Stimulated activated CD4-positive, alpha-beta T cell treated with anti-CD3 and anti-CD28 coated beads, TNF-alpha, amount 100 ng/mL, for 1 hour (primary cell): ENCODE measurements around the gene AGT.

Experiments used
- DNase-seq, 3 donors: peaks; one replicate each; pipeline ENCODE4 v3.0.0-alpha.2; 2020; ENCODE audit warnings: low read depth in 3 of 3, low spot score in 1 of 3

AGT gene

DNA sequence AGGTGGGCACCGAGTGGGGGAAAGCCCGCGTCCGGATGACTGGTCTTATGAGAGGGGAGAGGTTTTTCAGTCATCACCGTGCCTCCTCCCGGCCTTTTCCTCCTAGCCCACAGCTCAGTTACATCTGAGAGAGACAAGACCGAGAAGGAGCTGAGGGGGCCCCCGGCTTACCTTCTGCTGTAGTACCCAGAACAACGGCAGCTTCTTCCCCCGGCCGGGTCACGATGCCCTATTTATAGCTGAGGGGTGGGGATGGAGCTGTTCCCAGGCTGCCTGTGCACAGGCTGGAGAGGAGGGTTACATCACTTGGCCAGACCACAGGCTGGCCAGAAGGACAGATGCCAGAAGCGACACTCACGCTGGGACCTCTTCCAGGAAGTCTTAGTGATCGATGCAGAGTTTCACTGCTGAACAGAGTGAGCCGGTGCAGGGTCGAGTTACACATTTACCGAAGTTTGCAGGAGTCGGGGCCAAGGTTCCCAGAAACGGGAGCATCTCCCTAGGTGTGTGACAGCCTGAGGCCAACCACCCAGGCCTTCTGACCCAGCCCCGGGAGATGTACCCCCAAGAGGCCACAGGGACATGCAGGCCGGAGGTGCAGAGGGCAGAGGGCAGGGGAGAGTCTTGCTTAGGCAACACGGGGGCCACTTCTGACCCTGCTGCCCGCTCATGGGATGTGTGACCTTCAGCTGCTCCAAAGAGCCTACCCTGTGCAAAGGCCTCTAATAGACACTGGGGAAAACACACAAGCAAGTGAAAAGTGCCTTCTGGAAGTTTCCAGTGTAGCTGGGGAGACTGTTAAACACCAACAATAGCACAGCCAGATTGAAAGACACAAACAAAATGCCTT is at the start of gene AGT:
Gene AGT (minus strand): TSS at position 208 of the 850 bp plus-strand sequence. CDS start 3,299 bp downstream, outside the sequence.
- no peak for DNase-seq

DNA sequence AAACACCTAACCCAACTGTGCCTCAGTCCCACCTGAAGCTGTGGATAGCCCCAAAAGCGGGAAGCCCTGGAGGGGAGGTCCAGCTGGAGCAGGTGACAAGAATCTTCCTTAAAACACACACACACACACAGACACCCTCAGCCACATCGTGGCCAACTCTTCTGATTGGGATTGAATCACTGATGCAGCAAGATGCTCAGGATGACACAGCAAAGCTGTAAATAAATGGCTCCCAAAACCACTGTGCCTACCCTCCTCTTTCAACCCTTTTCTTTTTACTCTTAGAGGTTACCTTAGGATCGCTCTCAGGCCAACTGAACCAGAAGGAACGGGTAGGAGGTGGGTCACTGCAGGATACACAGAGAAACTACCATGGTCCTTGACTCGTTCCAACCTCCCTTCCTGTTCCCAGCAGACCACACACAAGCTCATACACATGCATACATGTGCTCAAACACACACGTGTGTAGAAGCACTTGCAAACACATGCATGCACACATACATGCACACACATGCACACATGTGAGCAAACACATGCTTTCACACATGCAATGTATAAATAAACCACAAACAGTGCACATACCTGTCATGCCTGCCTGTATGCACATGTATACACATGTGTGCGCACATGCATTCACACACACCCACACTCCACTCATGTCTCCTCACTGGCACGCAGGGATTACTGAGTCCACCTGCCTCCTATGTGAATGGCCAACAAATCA is 47.7 kb upstream of the AGT start:
- DNase-seq, result no peak

DNA sequence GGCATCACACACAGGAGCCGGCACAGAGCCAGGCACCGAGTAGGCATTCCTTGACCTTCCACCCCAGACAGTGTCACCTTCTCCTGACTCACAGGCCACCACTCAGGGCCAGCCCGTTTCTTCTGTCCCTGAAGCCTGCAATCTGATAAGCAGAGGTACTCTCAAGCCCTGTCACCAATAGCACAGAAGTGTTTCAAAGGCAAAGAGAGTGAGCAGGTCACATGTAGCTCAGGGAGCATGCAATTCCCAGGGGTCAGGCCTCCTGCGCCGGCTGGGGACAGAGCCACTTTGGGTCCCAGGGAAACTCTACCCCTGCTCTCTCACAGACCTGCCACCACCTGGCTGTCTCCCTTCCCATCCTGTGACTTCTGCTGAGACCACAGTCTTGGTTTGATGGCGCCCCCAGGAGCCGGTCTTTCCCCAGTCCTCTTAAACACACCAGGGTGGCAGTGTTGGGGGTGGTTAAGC is 46.5 kb upstream of the AGT start:
- no peak for DNase-seq

DNA sequence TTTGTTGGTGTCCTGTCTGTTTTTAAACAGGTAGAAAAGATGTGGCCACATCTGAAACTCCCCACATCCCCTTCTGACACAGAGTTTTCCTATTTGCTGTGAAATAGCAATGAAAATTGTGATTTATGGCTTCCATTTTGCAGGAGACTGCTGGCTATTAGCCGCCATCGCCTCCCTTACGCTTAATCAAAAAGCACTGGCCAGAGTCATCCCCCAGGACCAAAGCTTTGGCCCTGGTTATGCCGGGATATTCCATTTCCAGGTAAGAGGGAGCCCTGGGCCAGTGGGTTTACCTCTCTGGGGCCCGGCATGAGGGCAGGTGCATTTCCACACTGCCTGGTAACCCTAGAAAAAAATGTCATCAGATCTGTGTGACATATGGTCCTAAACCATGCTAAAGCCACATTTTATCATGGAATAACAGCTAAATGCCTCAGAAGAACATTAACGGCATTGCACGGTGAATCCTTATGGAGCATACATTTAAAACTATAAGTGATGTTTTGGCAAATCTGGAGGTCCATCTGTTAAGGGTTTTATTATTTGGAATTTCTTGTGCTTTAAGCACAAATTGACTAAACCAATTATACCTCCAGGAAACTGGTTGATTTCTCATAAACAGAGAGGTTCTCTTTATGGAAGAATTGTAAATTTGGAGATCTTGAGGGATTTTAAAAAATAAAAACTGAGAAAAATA is 45.6 kb upstream of the AGT start:
- DNase-seq, result no peak

DNA sequence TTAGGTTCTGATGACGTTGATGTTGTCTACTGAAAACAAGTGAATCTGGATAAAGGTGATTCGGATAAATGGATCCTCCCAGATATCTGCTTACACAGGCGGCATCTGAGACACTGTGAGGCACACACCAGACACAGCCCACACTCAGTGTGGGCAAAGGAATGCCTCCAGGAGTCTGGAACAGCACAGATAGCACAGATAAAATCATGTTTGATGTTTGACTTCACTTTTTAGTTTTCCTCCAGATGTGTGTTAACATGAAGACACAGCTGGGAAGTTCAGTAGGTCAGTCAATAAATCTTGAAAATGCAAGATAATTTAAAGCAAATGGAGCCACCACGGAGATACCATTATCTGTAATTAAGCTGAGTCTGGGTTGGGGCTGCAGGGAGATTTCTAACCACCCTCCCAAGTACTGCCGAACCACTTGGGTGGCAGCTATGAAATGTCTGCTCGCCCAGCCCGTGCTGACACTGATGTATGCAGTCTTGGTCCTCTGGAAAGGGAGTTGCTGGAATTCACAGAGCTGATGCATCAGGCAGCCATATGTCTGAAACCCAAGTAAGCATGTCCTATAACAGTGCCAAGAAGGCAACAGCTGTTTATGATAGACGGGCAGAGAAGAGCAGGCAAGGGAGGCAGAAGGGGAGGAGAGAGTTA is 44.9 kb upstream of the AGT start:
- DNase-seq, result no peak

DNA sequence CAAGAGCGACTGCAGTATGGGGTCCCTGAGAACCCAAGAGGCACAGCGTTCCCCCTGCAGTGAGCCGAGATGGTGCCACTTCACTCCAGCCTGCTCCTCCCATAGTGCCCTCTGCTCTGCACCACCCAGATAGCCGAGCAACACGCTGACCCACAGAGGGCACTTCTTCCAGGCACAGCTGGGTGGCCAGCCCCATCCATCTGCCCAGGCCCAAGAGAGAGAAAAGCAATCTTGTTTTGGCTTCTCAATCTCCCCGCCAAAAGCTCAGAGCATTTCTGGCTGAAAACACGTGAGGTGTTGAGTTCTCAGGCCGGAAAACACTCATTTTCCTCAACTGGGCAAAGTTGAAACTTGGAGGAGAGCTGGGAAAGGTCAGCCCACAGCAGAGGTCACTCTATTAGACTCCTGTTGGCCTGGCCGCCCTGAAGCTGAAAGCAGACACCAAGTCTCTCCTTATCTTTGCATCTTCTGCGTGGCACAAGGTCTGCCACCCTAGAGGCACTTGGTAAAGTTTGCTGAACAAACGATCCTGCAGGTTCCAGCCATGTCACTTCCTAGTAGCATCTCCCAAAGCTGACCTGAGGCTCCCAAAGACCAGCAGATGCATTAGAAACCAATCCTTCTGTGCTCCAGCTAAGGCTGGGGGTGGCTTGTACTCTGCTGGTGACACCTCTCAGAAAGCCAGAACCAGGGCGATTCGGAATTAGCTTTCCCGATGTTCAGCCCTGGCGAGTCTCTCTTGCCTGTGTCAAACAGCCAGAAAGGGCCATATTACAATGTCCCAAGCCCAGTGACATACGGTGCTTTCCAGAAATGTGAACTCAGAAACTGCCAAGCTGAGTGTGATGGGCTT is 44.2 kb upstream of the AGT start:
- DNase-seq, result no peak

DNA sequence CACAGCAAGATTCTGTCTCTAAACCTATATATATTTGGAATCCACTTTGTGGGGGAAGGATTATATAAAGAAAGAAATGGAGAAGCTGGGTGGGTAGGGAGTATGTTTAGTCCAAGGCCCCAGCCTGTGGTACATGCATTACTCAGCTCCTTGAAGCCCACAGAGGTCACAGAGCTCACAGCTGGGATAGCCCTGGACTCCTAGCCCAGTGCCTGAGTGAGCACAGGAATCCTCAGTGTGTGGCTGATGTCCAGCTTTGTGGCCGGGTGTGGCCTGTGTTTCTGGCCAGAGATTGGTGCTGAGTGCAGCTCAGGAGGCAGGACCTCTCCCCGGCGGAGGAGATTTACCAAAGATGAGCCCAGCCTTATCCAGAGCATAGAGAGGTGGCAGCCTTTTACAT is 40.9 kb upstream of the AGT start:
- no peak for DNase-seq

DNA sequence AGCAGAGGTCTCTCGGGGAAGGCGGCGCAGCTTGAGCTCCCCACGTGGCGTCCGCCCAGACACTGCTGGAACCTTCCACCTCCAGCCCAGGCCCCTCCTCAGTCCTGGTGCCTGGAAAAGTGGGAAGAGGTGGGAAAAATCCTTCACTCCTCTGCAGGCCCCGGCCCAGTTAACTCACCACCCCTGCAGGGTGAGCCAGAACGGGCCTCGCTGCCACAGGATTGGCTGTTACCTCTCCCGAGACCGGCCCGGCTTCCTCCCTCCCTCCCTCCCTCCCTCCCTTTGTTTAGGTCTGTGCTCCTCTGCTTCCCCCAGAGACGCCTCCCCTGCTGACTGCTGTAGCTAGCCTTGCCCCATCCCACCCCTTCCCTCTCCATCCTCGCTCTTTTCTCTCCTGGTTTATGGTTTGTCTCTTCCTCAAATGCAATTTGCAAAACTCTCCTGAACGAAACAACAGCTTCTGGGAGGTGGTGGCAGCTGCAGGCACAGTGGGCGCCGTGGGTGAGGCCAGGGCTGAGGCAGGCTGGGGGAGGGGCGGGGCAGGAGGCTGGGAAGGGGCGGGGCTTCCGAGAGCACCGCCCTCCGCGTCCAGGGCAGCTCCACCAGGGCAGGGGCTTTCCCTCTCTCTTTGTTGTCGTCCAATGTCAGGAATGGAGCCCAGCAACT is 39.8 kb upstream of the AGT start:
- DNase-seq, result no peak

DNA sequence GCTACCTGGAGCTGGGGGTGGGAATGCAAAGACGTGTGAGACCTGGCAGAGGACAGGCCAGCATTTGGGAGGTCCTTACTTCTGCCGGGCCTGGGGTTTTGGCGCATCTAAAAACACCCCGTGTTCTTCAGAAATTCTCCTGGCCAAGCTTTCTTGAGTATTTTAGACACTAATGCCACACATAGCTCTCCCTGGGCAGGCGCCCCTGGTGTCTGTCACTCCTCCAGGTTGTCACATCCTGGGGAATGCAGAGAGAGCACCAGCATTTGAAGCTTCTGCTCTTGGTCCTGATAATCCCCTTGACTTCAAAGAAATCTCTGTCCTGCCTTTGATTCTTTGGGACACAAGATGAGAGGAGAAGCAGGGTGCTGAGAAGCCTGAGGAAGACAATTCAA is 39.3 kb upstream of the AGT start:
- no peak for DNase-seq

DNA sequence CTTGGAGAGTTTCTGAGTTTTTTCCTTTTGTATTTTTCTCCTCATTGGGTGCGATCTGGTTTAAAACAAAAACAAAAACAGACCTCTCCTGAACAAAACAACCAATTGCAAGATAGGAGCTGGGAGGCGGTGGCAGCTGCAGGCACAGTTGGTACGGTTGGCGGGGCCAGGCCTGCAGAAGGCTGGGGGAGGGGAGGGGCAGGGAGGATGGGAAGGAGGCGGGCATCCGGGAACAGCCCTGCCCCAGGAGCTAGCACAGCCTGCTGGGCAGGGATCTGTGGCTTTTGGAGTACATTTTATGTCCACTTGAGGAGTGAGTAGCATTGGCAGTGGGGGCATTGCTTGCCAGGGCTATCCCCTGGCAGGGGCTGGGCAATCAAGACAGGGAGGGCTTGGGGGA is 38.5 kb upstream of the AGT start:
- DNase-seq, result no peak

DNA sequence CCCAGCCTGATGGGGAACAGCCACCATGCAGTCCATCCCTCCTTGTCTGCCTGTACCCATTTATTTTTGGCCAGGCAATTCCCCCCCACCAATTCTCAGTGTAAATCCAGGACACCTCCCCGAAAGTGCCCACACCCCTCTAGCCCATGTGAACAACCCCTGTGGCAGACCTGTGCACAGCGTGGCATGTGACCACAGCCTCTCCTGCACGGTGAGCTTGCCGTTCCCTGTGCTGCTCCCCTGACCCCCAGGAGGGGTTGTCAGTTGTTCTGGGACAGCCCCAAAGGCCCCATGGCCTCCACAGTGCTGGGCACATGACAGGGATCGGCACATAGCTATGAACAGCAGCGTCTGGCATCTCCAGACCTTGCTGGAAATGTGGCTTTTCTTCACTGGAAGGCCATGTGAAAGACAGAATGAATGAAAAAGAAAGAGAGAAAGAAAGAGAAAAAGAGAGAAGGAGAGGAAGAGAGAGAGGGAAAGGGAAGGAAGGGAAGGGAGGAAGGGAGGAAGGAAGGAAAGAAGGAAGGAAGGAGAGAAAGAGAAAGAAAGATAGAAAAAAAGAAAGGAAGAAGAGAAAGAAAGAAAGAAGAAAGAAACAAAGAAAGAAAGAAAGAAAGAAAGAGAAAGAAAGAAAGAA is 37.2 kb upstream of the AGT start:
- no peak for DNase-seq

DNA sequence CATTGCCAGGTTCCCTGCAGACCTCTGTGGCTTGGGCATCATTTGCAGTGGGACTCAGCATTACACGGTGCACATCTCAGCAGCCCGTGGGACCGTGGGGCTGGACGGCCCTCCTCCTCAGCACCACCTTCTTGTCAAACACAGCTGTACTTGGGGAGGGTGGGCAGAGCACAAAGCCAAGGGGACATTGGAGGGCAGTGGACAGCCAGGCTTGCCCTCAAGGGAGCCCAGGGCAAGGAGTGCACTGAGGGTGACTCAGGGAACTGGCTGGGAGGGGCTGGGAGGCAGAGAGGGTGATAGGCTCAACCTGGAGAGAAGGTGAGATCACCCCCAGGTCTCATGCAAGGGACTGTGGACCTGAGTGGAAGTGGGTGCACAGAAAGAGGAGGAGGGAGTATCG is 36.7 kb upstream of the AGT start:
- no peak for DNase-seq

DNA sequence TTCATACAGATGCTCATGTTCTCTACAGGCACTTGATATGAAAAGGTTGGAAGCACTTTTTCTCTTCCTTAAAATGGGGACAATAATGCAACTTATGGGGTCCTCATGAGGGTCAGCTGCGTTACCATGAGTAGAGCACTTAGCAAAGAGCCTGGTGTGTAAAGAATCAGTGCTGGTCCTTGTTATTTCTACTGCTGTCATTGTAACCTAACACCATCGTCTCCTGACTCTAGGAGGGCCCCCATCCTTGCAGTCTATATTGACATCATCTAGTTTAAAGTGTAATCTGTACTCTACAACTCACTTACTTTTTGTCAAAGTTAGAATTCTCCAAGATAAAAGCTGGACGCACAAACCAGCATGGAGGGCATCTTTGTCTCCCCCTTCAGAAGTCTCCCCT is 35.7 kb upstream of the AGT start:
- DNase-seq, result no peak

DNA sequence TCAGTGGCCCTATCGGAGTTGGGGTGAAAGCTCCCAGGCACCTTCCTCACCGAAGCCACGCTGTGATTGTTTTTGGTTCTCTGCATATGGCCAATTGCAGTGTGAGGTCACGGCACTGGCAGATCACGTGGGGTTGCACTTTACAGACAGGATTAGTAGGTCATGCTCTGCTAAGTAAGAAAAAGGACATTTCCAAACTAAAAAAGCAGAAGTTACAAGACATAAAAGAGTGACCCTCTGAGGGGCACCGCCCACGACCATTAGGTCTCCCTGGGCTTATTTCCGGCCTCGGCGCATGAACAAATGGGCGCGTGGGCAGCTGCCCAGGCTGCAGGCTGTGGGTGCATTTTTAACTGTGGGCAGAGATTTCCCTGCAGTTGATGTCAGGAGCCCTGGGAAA is 35.2 kb upstream of the AGT start:
- no peak for DNase-seq

DNA sequence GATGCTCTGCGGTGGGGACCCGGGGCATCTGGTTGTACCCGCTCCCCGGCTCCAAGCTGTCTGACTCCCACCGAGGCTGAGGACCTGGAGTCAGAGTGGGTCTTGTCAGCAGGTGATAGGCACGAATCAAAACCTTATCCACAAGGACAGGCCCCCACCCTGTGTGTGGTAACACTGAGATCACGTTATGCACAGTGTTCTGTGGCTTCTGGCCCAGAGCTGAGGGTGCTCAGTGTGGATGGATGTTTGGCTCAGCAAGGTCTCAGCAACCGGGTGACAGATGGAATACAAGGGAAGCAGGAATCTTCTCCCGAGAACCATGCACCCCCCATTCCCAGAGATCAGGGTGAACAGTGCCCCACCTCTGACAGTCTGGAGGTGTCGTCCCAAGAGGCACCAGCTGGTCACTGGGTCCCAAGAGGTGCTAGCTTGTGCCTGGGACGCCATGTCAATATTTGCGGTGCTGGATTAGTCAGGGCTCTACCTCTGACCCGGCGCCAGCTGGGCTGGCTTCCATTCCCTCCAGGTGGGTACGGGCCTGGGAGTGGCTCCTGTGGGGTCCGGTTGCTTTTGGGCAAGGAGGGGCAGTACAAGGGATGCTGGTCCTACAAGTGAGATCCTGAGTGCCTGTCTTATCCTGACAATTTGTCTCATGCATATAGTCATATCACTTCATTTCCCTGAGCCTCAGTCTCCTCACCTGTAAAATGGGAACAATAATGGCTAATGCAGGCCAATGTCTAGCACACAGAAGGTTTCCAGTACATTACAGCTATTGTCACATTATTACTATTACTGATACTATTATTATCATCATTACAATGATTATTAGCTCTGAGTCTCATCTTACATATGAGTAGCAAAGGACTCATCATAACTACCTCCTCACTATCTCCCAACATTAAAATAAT is 34.2 kb upstream of the AGT start:
- DNase-seq, result no peak

DNA sequence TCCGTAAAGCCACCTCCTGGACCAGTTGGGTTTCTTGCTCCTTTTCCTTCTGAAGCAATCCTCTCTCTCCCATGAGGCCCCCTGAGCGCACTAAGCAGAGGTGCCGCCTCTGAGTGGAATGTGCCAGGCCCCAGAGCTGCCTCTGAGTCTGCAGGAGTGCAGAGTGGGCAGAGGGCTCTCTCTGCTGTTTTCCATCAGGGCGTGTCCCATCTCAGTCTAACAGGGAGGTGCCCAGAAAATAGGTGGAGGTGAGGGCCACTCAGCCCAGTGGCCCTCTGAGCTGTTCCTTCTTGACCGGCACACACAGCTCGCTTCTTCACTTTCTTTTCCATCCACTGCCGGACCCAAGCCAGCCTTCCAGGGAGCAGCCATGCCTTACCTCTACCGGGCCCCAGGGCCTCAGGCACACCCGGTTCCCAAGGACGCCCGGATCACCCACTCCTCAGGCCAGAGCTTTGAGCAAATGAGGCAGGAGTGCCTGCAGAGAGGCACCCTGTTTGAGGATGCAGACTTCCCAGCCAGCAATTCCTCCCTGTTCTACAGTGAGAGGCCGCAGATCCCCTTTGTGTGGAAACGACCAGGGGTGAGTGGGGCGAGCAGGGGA is 33.3 kb upstream of the AGT start, which contains the start of gene CAPN9:
Gene CAPN9 (plus strand): TSS at position 262 of the 604 bp plus-strand sequence. CDS start 109 bp downstream, at position 371.
- no peak for DNase-seq

DNA sequence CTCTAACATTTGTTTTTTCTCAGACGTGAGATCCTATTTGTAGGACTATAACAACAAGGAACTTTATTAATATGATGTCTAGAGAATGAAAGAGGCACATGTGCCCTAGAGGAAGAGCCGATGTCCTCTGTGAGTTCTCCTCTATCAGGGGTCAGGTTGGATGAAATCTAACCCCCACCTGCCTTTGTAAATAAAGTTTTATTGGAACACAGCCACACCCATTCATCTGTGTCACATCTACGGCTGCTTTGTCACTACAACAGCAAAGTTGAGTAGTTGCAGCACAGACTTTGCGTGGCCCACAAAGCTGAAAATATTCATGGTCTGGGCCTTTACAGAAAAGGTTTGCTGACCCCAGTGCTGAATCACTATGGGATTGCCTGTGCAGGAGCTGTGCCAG is 32.7 kb upstream of the AGT start:
- no peak for DNase-seq

DNA sequence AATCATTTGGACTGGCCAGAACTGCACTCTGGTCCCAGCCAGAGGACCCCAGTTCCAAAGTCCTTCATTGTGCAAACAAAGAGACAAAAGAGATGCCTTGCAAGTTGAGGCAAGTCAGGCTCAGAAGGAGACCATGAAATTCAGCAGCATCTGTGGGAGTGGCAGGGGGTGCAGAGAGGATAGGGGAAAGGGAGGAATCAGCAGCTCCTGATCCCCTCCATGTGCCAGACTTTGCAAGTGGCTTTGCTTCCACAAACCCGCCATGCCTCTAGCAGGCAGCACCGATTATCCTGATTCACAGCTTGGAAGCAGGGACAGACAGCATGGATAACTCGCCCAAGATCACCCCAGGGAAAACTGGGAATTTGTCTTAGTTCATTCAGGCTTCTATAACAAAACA is 31.1 kb upstream of the AGT start:
- DNase-seq, result no peak
